Dedifferentiated amniotic fluid mesenchymal stem cell (primary cell): ENCODE measurements around the gene ZC3H4.
"Not testable (repeated sequence)": the region's sequence is repeated elsewhere in the genome, so short reads cannot be mapped to it uniquely, and the experiment has no call there.

Experiments used
- DNase-seq: peaks from one replicate; pipeline ENCODE4 v3.0.0-alpha.2; 2016; ENCODE audit errors: extremely low spot score

ZC3H4 gene

DNA sequence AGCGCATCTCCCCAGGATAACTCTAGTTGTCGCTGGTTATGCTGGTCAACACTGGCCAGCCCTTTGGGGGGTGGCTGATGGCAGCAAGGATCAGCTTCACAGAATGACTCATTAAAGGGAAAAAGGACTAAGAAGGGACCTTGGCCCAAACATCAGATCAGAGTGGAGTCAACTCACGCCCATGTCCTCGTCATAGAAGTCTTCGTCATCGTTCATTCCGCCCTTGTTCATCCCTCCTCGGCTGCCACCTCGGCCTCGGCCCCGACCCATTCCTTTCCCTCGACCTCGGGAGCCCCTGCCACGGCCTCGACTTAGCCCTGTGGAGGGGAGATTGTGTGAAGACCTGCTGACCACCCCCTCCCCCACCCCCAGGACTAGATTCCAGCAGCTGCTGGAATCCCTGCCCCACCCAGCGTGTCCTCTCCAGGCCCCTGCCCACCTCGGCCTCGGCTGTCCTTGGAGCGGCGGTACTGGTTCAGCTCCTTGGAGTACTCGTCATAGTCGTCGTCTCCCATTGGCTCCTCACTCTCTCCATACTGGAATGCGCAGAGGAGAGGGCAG is 28.6 kb downstream of the ZC3H4 start:
- DNase-seq = no peak

DNA sequence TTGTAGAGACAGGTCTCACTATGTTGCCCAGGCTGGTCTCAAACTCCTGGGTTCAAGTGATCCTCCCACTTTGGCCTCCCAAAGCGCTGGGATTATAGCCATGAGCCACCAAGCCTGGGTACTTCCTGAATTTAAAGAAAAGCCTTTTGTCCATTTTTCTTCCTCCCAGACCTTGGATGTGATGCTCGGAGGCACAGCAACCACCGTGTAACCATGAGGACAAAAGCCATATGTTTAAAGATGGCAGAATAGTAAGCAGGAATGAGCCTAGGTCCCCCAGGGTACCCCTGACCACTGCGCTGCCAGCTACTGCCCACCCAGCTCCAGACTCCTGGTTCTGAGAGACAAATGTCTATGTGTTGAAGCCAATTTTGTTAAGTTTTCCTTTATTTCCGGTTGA is 31.1 kb downstream of the ZC3H4 start:
- DNase-seq = no peak

DNA sequence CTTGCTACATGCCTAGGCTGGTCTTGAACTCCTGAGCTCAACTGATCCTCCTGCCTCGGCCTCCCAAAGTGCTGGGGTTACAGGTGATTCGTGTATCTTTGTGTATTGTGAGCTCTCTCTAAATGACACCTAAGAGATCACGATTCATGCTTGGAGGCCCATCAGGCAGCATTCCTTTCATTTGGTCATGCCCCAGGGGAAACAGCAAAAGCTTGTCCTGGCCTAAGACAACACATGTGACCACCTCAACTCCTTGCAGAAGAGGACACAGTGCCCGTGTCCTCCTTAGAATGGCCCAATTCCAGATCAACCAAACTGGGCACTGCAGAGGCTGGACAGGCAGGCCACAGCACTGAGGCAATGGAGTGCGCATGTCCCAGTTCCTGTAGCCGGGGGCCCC is 32.5 kb downstream of the ZC3H4 start:
- no peak for DNase-seq

DNA sequence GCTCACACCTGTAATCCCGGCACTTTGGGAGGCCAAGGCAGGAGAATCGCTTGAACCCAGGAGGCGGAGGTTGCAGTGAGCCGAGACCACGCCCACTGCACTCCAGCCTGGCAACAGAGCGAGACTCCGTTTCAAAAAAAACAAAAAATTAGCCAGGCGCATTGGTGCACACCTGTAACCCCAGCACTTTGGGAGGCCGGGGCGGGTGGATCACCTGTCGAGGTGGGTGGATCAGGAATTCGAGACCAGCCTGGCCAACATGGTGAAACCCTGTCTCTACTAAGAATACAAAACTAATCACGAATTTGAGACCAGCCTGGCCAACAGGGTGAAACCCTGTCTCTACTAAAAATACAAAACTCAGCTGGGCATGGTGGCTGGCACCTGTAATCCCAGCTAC is 35.2 kb downstream of the ZC3H4 start:
- DNase-seq = not testable (repeated sequence)

DNA sequence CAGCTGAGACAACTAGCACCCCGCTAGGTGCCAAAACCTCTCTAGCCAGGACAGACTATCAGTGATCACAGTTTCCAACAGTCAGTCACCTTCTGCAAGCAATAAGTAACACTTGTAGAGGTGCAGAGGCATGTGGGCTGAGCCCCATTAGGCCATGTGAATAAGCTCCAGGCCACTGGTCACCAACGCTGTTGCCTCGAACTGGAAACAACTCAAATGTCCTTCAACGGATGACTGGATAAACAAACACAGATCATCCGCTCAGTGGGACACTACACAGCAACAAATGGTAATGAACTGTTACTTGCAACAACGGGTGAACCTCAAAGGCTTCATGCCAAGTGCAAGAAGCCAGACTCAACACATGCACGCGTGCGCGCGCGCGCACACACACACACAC is 37.6 kb downstream of the ZC3H4 start:
- no peak for DNase-seq

DNA sequence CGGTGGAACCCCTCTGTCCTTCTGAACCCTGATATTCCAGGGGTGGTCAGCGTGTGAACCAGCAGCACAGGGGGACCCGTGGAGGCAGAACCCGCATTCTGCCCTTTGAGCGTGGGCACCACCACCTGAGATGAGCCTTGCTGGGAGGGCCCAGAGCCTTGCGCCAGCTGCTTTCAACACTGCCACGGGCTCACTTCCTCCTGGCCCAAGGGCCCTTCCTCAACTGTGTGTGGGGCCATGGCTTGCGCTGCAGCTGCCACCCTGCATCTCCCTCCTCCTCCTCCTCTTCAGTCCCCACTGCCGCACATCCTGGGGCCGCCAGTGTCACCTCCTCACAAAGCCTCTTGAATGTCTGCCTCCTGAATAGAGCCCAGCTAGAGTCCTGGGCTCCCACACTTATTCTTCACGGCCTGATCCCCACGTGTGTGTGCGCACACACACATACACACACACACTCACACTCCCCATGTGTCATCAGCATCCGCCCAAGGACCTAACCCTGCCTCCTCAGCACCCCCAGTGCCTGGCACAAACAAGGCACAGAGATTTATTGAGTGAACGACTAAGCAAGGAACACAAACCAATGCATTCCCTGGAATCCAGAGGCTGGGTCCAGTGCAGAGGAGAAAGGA is 38.3 kb downstream of the ZC3H4 start:
- no peak for DNase-seq

DNA sequence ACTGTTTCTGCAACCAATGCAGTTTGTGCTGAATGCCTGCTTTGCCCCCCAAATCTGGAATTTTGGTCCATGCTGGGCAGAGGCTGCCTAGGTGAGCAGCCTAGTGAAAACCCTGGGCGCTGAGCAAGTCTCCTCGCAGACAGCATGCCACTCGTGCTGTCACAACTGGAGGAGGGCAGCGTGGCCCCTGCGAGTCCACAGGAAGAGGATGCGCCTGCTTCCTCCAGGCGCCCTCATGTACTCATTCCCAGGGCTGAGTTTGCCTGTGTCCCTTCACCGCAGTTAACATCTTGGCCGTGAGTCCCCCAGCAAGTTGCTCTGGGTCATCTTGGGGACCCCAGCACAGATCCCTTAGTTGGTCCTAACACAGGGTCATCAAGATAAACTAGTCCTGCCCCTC is 39.0 kb downstream of the ZC3H4 start:
- DNase-seq = no peak

DNA sequence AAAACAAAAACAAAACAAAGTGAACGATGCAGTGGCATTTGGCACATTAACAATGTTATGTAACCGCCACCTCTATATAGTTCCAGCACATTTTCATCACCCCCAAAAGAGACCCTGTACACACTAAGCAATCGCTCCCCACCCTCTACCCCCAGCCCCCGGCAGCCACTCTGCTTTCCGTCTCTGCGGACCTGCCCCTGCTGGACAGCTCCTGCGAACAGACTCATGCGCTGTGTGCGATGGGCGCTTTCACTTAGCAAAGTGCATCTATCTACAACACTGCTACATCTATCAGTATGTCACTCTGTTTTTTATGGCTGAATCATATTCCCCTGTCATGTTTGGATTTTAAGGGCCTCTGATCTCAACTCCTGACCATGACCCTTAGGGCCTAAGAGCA is 40.0 kb downstream of the ZC3H4 start:
- DNase-seq = no peak

DNA sequence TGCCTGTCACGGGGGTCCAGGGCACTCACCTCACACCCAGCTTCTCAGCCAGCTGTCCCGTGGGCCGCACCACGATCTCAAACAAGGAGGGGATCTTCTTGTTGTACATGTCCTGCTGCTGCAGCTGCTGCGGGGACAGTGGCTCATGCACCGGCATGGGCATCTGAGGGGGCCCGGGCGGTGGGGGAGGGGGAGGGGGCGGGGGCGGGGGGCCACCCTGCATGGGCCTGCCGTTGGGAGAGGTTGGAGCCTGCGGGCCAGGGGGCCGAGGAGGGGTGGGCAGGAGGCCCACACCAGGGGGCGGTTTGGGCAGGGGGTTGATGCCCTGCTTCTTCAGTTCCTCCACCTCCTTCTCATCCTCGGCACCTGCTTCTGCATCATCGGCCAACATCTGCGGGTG is 41.3 kb downstream of the ZC3H4 start:
- no peak for DNase-seq

DNA sequence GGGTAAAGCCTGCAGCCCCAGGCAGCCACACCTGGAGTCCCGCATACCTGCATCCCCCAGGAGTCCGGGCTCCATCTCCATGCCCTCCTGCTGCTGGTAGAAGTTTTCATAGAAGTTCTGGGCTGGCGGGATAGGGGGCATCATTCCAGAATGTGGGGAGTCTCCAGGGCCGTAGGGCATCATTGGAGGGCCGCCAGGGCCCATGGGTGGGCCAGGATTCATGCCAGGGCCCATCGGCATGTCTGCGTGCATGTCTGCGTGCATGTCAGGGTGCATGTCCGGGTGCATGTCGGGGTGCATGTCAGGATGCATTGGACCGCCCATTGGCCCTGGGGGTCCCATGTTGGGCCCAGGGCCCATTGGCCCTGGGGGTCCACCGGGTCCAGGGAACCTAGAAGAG is 41.8 kb downstream of the ZC3H4 start:
- no peak for DNase-seq

DNA sequence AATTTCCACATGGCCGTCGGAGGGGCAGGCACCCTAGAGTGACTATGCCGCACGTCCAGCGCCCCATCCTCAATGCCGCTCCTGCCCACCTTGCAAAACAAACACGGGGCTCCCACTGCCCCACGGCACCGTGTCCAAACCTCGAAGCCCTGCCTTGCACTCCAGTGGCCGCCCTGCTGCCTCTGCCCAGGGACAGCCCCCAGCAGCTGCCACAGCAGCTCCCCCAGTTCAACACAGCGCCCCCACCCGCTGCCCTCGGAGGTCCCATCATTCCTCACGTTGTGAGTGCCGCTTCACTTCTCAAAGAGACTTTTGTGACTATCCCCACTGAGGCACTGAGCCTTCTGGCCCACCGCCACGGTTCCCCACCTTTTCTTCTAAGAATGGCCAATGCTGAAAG is 42.8 kb downstream of the ZC3H4 start:
- DNase-seq = no peak

DNA sequence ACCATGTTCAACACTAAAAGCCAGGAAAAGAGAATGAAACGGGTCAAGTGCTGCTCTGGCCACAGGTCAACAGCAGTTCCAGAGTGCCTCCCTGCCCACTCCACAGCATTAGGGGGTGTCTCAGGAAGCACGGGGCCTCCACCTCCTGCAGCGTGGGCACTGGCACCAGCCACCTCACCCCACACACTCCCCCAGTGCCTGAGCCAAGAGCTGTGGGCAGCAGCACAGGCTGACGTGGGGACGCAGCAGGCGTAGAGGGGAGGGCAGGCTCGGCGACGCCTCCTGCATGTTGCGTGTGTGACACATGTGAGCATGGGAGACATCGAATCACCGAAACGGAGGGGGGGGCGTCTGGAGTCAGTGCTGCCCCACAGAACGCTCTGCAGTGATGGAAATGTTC is 43.8 kb downstream of the ZC3H4 start:
- DNase-seq = no peak

DNA sequence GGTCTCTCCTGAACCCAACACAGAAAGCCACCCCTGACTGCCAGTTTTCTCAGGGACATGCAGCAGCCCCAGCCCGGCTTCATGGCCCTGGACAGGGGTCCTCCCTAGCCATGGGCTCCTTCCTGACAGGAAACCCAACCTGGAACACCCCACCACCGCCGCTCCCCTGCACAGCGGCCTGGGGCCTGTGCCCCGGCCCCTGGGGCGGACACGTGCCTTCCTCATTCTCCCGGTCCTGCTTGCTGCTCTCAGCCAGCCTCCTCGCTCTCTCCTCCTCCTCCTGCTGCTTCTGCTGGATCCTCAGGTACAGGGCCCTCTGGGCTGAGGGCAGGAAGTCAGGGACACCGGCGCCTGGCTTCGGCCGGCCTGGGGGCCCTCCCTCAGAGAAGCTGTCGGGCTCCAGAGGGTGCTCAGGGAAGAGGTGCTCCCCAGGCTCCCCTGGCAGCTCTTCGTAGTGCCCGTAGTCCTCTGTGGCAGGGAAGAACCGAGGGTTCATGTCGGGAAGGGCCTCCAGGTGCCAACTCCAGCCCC is 44.6 kb downstream of the ZC3H4 start:
- no peak for DNase-seq

DNA sequence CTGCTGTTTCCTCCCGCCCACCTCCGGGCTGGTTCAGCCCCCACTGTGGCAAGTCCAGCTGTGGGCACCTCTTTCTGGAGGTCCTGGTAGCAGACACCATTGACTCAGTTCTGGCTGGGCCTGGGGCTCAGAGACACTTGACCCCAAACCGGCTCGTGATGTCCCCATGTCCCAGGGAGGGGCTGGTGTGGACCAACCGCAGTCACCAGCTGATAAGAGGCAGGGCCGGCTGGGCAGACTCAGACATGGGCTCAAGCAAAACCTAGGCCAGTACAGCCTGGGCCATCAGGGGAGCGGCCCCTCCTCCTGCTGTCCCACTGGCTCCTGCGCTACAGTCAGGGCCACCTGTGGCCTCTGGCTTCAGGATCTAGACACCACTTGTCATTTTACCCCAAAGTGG is 45.3 kb downstream of the ZC3H4 start:
- DNase-seq = no peak

DNA sequence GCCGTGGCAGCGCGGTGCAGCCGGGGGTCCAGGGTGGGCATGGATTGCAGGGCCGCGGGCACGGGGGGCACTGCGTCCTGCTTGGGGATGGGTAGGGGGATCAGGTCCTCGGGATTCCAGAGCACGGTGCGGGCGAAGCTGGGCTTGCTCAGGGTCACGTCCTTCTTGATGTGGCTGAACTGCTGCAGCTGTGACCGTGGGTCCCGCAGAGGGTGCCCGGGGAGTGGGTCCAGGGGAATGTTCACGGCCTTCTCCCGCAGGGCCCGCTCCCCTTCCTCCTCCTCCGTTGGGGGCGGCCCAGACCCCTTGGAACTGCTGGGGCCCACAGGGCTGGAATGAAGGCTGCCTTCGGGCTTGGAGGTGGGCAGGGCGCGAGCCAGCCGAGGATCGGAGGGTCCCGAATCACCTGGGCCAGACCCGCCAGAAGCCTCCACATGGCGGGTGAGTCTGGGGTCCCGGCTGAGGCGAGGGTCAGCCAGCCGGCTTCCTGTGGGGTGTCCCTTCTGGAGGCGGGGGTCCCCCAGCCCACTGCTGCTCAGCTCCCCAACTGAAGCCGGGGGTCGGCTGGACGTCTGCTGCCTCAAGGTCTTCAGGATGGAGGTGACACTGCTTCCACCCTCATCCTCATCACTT is 46.2 kb downstream of the ZC3H4 start:
- no peak for DNase-seq

DNA sequence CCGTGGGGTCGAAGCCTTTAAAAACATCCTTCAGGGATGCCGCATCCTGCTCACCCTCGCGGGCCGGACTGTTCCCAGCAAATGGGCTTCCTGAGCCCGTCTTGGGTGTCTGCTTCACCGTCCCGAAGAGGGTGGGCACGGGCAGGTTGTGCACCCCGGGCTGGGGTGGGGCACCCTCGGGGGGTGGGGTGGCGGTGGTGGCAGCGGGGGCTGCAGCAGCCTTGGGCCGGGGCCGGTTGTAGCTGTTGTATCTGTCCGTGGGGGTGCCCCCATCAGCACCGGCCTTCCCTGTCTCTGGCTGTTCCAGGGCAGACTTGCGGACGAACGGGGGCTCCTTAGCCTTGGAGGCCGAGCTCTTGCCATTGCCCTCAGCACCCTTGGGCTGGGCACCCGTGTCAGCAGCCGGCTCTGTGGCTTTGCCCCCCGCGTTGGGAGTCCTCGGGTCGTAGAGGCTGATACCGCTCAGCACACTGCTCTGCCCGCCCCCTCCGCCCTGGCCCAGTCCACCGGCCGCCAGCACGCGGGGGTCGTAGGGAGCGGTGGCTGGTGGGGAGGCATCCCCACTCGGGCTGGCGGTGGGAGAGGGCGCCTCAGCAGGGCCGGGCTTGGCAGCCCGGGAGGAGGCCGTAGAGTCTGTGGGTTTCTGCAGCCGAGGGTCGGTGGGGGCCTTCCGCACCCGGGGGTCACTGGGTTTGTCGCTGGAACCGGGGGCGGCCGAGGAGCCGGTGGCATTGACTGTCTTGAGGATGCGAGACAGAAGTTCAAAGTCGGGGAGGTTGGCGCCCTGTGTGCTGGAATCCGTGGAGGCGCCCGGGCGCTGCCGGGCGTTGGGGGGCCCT is 47.0 kb downstream of the ZC3H4 start:
- no peak for DNase-seq

DNA sequence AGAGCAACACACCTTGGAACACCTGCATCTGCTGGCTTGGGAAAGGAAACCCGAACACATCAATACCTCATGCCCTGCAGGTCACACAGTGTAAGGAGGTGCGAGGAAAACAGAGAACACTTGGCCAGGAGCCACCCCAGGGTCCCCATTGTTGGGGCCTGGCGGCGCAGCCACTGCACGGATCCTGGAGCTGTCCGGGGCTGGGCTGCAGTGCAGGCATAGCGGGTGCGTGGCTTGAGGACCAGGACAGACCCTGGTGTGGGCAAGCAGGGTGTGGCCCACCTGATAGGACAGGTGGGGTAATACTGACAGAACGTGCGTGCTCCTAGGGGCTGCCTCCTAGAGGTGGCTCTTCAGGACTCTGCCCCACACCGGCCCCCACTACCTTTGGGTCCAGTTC is 48.3 kb downstream of the ZC3H4 start:
- no peak for DNase-seq

DNA sequence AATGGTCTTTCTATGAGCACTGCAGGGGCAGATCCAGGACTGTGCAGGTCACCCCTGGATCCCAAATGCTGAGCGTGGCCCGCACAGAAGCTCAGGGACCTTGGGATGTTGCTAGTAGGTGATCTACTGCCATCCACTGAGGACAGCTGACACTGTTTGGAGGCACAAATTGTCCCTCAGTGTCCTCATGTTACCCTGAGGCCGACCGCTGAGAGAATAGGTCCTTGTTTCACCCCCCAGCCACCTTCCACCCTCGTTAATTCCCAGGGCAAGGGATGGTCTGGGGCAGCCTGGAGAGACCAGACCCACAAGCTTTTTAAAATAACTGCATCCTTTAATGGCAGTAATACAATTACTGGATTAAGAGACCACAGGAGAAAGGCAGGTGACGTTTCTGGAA is 49.7 kb downstream of the ZC3H4 start:
- DNase-seq = no peak

DNA sequence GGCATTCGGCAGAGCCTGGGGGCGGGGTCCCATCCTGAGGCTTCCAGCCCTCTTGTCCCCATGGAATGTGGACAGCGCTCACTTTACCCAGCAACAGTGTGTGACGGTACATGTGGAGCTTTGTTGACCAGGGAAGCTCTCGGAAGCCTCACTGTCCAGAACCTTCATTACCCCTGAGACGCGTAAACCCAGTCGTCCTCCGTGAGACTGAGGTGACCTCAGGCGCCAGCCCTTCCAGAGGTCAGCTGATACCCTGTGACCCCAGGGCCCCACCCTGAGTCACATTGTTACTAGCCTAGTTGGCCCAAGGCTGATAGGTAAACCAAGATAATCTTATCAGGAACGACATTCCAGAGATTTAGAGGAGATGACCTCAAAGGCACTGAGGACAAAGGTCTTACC is 55.0 kb downstream of the ZC3H4 start:
- DNase-seq = no peak

DNA sequence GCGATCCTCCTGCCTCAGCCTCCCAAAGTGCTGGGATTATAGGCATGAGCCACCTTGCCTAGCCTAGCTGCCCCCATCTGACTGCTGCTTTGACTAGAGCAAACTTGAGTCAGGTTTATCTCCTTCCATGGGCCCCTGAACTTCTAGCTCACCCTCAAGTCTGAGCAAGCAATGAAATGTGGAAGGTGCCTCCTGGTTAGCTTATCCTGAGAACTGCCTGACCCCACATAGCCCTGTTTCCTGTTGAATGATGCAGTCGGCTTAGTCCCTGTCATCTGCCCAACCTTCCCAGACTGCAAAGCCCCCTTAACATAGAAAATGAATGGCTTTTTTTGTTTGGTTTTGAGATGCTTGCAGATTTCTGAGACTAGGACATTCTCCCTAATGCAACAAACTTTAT is 56.2 kb downstream of the ZC3H4 start:
- DNase-seq = no peak

DNA sequence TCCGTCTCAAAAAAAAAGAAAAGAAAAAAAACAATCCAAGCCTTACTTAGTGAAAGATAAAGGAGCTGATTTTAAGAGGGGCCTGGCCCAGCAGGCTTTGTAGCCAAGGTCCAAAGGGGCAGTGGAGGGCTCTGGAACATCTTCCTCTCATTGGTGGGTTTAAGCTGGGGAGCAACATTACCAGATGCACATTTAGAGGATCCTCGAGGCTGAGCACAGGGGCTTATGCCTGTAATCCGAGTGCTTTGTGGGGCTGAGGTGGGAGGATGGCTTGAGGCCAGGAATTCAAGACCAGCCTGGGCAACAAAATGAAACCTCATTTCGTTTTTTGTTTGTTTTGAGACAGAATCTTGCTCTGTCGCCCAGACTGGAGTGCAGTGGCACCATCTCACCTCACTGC is 57.2 kb downstream of the ZC3H4 start:
- no peak for DNase-seq

DNA sequence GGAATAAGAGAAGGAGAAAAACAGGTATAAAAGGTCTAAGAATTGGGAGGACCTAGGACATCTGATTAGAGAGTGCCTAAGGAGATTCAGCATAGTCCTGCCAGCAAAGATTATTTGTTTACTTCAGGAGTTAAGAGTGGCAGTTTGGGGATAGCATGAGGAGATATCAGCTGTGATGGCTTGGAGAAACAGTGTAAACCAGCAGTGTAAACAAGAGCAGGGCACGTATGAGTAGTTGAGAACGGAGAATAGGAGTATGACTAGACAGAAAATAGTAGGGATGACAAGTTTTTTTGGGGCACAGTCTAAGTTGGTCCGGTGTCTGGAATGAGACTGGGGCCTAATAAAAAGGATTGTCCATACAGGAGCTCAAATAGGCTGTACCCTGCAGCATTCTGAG is 63.0 kb downstream of the ZC3H4 start:
- not testable (repeated sequence) for DNase-seq

DNA sequence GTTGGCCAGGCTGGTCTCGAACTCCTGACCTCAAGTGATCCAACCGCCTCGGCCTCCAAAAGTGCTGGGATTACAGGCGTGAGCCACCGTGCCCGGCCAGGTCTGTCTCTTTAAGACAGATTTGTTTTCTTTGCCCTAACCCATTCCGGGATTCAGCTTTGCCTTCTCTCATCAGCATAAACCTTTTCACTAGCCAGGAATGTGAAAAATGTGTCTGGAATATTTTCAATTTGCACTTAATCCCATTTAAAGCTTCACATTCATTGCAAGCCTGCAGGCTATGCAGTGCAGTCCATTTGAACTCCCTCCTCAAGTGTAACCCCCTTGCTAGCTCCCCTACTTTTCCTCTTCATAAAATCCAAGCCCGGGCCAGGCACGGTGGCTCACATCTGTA is 64.3 kb downstream of the ZC3H4 start:
- DNase-seq = peak; percentile 75
